GM19372 (cell line): ENCODE results near the gene MVP.

Source experiments
- ATAC-seq: cut with Tn5 transposase; IDR thresholded peaks from one replicate; pipeline ENCODE4 v1.9.1; 2021; ENCODE audit warnings: mild to moderate bottlenecking, low read depth, moderate library complexity; ENCODE audit not compliant: unreplicated experiment

The MVP gene

DNA sequence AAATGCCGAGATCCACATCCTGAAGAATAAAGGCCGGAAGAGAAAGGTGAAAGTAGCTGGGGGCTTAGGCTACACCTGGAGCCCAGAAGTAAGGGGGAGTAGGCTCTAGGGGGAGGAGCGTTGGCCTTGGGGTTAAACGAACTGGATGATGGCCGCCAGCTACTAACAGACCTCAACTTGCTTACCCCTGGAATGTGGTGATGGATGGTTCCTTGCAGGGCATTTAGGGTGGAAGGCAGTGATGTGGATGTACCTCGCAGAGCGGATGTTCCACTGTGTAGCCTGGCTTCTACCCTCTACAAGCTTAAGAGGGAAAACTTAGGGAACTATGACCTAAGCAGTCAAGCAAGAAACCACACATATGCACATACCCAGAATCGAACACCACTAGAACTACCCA lies 16.2 kb upstream of the MVP start:
- no peak for ATAC-seq

DNA sequence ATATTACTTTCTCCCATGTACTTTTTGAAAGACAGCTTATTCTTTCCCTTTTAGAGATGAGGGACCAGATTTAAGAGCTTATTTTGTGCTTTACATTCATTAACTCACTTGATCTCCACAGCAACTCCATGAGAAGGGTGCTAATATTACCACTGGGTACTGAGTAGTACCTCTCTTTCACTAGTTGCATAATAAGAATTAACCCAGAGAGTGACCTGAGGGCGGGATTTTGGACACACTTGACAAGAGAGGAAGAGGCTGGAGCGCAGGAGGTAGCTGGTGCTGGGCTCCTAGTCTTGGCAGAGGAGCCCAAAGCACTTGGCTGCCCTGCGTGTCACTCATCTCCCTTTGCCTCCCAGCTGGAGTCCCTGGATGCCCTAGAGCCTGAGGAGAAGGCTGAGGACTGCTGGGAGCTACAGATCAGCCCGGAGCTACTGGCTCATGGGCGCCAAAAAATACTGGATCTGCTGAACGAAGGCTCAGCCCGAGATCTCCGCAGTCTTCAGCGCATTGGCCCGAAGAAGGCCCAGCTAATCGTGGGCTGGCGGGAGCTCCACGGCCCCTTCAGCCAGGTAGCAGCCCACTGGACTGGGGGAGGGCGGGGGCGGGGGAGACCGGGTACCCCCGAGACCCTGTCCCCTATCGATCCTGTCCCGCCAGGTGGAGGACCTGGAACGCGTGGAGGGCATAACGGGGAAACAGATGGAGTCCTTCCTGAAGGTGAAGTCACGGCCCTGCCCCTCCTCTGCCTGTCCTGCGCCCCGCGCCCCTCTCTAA lies 15.6 kb upstream of the MVP start:
- ATAC-seq = no peak

DNA sequence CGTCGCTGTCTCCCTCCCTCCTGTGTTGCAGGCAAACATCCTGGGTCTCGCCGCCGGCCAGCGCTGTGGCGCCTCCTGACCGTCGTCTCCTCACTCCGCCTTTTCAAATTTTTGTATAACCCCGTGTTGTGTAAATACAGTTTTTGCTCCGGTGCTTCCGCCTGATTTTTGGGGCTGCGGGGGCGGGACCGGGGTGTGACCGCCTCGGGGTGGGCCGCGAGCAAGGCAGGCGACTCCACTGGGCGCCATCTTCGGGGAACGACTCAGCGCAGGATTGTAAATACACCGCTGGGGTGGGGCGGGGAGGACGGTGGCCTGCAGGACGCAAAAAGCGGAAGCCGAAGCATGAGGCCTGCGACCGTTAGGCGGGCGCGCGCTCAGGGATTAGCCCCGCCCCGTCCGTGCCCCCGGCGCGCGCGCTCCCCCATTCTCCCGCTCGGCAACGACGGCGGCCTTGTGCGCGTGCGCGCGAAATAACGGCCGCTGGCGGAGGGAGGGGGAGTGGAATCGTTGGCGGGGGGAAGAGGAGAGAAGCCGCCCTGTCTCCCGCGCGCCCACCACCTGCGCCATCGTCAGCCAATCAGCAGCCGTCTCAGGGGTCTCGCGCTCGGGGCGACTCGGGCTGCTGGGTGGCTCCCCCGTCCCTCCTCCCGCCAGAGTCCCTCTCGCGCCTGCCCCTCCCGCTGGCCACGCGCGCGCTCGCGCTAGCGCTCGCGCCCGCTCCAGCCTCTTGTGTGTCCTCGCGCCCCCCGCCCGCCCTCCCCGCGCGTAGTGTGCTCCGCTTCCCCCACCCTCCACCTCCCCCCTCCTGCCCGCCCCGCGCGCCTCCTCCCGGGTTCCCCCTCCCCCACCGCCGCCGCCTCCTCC lies 14.8 kb upstream of the MVP start:
- ATAC-seq = peak; percentile 60

DNA sequence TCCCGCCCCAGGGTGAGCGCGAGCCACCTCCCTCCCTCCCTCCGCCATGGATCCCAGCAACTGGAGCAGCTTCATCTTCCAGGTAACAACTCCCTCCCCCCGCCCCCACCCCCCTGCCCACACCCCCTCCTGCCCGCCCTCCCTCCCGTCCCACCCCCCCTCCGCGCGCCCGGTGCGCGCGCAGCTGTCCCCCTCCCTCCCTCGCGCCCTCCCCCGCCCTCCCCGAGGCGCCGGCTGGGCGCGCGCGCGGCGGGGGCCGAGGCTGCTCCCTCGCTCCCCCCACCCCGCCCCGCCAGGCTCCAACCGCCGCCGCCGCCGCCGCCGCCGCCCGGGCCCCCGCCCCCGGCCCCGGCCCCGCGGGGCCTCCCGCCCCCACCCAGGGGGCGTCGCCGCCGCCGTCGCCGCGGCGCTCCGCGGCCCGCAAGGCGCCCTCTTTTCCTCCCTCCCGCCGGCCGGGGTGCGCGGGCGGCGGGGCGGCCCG lies 14.1 kb upstream of the MVP start, which contains the start of gene MAZ:
TSS of gene MAZ (plus strand) at position 431 of the 481 bp plus-strand sequence. CDS start 173 bp downstream, outside the sequence.
- no peak for ATAC-seq

DNA sequence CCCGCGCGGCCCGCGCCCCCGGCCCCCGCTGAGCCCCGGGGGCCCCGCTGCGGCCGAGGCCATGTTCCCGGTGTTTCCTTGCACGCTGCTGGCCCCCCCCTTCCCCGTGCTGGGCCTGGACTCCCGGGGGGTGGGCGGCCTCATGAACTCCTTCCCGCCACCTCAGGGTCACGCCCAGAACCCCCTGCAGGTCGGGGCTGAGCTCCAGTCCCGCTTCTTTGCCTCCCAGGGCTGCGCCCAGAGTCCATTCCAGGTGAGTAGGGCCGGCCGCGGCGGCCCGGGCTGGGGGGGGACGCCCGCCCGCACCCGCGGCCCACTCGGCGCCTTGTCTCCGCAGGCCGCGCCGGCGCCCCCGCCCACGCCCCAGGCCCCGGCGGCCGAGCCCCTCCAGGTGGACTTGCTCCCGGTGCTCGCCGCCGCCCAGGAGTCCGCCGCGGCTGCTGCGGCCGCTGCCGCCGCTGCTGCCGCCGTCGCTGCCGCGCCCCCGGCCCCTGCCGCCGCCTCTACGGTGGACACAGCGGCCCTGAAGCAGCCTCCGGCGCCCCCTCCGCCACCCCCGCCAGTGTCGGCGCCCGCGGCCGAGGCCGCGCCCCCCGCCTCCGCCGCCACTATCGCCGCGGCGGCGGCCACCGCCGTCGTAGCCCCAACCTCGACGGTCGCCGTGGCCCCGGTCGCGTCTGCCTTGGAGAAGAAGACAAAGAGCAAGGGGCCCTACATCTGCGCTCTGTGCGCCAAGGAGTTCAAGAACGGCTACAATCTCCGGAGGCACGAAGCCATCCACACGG lies 13.4 kb upstream of the MVP start:
- ATAC-seq = no peak

DNA sequence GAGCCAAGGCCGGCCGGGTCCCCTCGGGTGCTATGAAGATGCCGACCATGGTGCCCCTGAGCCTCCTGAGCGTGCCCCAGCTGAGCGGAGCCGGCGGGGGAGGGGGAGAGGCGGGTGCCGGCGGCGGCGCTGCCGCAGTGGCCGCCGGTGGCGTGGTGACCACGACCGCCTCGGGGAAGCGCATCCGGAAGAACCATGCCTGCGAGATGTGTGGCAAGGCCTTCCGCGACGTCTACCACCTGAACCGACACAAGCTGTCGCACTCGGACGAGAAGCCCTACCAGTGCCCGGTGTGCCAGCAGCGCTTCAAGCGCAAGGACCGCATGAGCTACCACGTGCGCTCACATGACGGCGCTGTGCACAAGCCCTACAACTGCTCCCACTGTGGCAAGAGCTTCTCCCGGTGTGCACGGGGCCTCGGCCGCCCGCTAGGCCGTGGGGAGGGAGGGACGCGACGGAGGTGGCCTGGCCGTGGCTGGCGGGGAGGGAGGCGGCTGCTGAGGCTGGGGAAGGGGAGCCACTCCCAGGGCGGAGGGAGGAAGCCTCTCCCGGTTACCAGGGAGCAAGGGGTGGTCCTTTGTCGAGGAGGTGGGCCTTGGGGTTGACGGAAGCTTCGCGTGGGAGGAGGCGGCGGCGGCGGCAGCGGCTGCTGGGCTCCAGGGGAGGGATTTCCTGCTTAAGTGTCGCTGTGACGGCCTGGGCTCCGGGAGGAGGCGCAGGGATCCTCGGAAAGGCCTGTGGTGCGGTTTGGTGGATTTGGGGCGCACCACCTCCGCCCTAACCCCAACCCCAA lies 12.6 kb upstream of the MVP start:
- ATAC-seq = no peak

DNA sequence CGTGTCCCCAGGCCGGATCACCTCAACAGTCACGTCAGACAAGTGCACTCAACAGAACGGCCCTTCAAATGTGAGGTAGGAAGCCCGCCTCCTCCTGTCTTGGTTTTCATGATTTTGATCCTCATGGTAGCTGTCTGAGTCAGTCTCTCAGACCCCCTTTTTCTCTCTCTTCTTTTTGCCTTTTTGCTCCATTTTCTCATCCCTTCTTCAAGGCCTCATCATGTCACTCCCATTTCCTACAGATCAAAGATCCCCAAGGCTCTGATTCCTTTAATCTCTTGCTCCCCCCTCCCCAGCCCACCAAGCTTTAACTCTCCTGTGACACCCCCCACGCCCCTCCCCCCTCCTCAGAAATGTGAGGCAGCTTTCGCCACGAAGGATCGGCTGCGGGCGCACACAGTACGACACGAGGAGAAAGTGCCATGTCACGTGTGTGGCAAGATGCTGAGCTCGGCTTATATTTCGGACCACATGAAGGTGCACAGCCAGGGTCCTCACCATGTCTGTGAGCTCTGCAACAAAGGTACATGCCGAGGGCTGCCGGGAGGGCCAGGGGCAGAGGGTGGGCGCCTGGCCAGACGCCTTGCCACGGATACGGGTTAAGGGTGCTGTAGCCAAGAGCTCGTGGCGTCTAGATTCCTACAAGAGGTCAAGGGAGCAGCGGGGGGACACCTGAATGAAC lies 11.9 kb upstream of the MVP start:
- no peak for ATAC-seq

DNA sequence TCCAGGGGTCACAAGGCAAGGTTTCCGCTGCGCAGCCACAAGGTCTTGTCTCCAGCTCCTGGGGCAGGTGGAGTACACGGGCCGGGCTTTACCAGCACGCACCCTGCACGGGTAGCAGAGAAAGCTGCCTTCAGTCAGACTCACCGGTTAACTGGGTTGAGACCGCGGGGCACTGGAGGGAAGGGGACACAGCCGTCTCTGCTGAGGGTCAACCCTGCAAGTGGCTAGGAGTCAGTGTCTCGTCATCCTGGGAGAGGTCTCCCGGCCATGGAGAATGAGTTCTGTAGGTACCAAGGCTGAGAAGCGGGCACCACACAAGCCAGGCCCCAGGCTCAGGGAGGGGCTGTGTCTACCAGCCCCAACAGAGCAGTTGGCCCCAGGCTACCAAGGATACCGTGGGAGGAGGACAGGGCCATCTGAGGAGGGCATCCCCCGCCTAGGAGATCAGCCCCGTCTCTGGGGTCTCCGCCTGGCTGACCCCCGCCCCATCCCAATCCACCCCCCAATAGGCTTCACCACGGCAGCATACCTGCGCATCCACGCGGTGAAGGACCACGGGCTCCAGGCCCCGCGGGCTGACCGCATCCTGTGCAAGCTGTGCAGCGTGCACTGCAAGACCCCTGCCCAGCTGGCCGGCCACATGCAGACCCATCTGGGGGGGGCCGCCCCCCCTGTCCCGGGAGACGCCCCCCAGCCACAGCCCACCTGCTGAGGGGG lies 11.1 kb upstream of the MVP start:
- ATAC-seq = no peak

DNA sequence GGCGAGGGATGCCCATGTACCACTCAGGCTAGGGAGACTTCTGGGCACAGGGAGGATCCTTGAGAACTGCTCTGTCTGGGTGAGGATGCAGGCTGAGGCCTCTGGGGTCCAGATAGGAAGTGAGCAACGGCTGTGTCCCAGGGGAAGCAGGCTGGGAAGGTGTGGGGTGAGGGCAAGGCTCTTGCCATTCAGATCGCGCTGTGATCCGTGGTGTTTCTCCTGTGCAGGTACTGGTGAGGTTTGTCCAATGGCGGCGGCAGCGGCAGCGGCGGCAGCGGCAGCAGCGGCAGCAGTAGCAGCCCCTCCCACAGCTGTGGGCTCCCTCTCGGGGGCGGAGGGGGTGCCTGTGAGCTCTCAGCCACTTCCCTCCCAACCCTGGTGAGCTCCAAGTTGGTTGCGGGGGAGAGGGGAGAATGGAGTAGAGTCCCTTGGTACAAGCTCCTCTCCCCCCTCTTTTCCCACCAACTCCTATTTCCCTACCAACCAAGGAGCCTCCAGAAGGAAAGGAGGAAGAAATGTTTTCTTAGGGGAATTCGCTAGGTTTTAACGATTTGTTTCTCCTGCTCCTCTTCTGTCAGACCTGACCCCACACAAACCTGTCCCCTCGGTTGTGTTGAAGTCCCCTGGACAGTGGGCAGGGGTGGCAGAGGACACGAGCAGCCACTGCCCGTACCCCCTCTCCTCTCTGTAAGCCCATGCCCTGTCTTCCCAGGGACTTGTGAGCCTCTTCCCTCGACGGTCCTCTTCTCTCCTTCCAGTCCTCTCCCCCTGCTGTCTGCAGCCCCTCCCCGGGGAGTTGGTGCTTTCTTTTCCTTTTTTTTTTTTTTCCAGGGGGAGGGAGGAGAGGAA lies 10.2 kb upstream of the MVP start:
- ATAC-seq = no peak

DNA sequence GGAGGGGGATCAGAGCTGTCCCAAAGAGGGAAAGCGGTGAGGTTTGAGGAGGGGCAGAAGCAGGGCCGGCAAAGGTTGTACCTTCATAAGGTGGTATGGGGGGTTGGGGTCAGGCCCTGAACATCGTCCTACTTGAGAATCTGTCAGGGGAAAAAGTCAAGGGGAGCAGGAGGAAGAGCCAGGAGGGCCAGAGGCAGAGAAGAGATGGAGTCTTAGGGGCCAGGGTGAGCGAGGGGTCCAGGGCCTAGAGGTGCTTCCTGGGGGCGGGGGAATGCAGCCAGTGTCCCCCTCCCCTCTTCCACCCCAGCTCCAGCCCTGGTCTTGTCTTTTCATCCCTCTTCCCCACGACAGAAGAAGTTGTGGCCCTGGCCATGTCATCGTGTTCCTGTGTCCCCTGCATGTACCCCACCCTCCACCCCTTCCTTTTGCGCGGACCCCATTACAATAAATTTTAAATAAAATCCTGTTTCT lies 9.5 kb upstream of the MVP start:
- no peak for ATAC-seq

DNA sequence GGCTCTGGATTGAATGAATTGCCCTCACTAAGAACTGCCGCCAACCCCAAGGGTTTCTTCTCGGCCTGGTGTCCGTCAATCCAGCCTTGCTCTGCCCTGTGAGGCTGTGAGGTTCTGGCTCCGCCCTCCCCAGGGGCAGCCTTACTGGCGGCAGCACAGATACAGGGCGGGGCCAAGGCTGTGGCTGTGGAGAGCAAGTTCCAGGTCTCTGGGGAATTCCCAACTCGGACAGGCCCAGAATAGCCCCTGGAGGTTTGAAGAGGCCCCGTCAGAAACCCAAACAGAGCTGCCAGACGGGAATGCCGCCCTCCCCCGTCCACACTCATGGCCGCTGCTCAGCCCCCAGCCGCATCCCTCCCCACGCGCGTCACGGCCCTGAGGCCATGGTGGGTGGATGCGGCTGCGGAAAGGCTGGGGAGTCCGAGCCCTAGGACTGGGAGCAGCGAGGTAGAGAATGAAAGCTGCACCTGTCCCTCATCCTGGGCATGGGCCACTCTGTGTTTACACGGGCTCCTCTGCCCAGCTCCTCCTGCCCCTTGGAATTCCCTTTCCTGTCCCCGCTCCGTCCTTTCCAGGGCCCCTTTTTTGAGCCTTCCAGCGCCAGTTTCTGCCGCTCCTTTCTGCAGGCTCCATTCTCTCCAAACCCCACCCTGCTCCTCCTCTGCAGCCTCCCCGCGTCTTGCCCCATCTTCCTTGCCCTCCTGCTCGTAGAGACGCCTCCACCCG lies 8.9 kb upstream of the MVP start:
- no peak for ATAC-seq

DNA sequence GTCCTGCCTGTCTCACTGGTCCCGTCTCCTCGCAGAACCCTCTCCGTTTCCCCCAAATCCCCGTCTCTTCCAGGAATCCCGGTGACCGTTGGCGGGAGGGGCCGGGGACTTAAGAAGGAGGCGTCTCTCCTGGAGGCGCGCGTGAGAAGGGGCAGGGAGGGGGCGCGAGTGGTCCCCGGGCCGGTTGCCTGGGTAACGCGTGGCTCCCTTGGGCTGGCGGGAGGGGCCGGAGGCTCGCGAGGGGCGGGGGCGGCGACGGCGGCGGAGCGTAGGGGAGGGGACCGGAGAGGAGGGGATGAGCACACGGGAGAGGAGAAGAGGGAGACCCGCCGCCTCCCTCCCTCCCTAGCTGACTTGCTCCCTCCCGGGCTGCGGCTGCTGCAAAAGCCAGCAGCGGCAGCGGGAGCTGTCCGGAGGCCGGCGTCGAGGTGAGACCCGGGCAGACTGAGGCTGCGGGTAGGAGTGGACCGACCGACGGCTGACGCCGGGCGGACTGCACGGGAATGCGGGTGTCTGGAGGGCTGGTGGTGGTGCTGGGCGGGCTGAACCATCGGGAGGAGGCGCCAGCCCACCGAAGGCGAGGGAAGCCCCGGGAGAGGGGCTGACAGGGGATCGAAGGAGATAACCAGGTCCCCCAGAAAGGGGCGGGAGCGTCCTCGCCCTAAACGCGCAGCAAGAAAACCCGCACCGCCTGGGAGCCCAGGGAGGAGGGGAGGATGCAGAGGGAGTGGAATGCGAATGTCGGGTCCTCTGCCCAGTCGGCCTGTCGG lies 8.2 kb upstream of the MVP start, which contains the start of gene PRRT2:
TSS of gene PRRT2 (plus strand) at position 298 of the 770 bp plus-strand sequence. CDS start 862 bp downstream, outside the sequence.
- ATAC-seq = no peak

DNA sequence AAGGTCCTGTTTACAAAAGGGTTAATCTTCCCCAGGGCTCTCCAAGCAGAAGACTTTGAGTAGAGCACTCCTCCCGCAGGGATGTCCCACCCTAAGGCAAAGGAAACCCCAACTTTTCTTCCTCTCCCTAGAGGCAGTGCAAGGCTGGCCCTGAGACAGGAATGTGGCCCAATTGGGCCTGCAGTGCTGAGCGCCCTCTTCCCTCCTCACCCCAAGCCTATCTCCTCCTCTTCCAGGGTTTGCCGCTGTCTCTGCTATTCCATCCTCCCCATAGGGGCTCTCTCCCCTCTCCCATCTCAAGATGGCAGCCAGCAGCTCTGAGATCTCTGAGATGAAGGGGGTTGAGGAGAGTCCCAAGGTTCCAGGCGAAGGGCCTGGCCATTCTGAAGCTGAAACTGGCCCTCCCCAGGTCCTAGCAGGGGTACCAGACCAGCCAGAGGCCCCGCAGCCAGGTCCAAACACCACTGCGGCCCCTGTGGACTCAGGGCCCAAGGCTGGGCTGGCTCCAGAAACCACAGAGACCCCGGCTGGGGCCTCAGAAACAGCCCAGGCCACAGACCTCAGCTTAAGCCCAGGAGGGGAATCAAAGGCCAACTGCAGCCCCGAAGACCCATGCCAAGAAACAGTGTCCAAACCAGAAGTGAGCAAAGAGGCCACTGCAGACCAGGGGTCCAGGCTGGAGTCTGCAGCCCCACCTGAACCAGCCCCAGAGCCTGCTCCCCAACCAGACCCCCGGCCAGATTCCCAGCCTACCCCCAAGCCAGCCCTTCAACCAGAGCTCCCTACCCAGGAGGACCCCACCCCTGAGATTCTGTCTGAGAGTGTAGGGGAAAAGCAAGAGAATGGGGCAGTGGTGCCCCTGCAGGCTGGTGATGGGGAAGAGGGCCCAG lies 7.3 kb upstream of the MVP start:
- no peak for ATAC-seq

DNA sequence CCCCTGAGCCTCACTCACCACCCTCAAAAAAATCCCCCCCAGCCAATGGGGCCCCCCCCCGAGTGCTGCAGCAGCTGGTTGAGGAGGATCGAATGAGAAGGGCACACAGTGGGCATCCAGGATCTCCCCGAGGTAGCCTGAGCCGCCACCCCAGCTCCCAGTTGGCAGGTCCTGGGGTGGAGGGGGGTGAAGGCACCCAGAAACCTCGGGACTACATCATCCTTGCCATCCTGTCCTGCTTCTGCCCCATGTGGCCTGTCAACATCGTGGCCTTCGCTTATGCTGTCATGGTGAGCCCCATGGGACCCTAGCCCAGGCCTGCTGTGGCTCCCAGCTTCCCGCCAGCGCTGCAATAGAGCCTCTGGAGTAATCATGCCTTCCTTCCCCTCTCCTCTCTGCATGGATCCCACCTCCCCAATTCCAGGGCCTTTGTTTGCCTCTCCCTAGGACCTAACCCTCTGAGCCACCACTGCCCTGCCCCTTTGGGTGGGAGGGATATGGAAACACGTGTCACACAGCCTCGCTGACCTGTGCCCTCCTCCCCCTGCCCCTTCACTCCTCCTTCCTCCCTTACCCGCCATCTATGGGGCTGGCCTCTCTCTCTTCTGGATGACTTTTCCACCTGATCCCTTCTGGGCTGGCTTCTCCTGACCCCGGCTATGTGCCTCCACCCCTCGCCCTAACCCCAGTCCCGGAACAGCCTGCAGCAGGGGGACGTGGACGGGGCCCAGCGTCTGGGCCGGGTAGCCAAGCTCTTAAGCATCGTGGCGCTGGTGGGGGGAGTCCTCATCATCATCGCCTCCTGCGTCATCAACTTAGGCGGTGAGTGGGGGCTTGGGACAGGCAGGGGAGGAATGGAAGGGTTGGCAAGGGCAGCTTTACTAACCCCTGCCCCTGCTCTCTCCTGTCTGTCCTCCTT lies 6.4 kb upstream of the MVP start:
- ATAC-seq = no peak
